HG03460 (cell line): ENCODE measurements around the gene ENTR1.

Experiments
- ATAC-seq: cut with Tn5 transposase; IDR thresholded peaks from one replicate; pipeline ENCODE4 v1.9.1; 2021; ENCODE audit not compliant: unreplicated experiment

ENTR1 gene

GRCh38 chr9:136398286-136398685 is 12.1 kb downstream of the ENTR1 start:
- no peak for ATAC-seq

- ATAC-seq: no peak
These were observed 12.8 kb downstream of the ENTR1 start for GRCh38 chr9:136397643-136398042.

- no peak for ATAC-seq
These were observed 14.2 kb downstream of the ENTR1 start for GRCh38 chr9:136396219-136396515.

DNA sequence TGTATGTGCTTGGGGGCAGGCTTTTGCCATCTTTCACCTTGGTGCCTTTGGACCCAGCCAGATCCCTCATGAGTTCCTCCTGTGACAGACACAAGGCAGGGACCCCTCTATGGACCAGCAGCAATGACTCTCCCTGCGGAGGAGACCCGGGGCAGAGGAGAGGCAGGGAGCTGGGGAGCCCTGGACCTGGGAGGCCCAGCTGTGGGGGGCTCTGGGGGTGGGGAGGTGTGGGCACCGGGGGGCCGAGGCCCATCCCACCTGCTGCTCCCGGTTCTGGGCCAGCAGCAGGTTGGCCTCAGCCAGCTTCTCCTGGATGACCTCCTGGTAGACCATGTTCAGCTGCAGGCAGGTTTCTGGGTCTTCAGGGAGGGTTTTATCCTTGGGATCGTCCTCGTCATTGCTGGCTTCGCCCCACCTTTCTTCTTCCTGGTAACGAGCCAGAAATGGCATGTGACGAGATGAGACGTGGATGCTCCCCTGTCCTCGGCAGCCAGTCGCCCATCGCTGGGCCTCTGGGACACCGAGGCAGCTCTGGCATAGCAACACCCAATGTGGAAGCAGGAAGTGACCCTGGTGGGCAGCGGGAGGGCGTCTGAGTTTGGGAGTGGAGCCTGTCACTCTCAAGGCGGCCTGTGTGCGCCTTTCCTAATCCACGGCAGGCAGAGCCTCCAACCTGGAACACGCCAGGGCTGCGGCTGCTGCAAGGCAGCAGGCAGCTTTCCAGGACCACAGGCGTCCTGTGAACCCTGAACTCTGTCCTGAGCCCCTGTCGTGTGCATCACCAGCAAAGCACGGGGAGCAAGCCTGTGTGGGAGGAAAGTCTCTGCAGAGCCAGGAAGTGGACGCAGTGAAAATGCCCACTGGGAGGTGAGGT is 14.8 kb downstream of the ENTR1 start:
- no peak for ATAC-seq

- no peak for ATAC-seq
These were observed 15.4 kb downstream of the ENTR1 start for GRCh38 chr9:136395020-136395340.

DNA sequence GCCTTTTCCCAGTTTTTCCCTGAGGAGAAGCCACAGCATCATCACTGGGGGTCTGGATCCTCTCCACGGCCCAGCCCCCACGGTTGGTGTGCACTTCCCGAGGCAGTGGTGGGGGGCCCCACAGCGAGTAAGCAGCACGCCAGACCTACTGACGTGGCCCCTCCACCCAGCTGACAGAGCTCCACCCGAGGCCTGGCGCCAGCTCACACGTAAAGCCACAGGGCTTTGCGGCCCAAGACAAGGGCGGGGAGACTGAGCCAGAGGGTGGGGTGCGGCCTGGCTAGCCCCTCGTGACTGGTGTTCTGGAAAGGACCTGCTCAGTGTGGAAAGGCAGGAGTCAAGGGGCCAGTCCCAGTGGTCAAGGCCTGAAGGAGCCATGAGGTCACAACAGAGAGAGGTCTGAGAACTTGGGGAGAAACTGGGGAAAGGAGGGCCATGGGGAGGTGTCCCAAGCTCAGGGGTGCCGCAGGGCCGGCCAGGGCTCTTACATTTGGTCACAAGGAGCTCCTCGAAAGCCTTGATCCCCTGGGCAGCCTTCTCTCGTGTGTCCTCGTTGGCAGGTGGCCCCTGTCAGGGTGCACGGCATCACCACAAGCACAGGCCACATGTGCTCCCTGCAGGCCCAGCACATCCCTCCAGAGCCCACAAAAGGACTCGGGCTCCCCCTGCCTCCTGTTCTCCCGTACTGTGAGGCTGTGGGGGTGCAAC is 15.9 kb downstream of the ENTR1 start:
- no peak for ATAC-seq

DNA sequence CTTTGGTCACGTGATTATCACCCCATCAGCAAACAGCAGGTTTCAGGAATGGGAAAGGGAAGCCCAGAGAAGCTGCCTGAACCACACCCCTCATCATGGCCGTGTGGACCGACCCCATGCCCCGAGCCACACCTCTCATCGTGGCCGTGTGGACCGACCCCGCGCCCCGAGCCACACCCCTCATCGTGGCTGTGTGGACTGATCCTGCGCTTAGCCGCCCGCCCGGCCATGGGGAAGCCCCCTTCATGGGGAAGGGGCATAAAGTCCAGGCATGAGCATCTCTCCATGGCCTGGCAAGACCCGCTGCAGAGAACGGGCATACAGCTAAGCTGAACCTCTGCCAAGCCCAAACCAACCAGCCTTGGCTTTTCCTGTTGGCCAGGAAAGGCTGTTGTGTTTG is 16.9 kb downstream of the ENTR1 start:
- no peak for ATAC-seq

DNA sequence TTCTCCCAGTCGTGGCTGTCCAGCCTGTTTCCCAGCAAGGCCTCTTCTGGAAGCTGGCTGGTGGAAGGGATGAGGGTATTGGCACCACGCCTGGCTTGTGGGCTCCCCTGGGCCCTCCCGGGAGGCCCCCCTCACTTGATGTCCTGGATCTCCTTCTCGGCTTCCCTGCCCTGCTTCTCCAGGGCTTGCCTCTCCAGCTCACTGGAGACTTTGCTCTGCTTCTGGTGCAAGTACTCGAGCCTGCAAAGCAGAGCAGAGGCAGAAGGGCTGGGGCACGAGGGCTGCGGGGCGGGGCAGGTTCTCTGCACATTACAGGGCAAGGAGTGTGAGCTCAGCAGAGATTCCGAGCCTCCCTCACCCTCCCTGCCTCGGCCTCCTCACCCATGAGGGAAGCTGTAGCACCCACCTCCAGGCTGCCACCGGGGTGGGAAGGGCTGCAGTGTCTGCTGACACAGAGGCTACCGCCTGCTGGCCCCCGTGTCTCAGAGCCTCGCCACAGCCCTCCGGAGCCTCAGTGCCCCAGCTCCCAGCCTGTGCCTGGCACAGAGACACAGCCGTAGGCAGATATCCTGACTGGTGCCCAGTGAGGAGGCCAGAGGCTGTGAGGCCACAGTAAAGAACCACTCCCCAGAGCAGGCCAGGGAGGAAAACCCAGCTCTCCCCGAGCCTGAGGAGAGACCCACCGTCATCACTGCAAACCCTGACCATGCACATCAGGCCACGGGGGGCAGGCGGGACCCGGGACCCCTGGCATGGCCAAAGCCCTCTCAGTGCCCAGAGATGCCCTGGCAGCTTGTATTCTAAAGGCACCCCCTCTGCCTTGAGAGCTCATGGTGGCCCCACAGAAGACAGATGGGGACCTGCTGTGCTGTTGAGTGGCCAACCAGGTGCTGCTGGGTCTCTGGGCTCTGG is 17.6 kb downstream of the ENTR1 start:
- ATAC-seq: no peak

- ATAC-seq: no peak
These were observed 18.5 kb downstream of the ENTR1 start for GRCh38 chr9:136391737-136392537.

GRCh38 chr9:136389396-136389795 is 21.0 kb downstream of the ENTR1 start:
- ATAC-seq: no peak

DNA sequence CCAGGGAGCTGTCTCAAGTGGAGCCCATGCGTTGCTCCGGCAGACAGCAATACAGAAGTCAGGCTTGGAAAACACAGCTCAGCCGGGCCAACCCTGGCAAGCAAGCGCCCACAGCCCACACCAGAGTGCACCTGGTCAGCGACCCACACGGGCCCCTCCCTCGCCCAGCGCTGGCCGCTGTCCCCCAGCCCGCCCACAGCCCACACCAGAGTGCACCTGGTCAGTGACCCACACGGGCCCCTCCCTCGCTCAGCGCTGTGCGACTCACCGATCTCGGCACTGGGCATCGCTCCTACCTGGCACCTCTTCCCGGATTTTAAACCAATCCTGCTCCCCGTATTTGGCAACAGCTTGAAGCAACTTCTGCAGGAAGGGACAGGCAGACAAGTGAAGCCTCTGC is 23.2 kb downstream of the ENTR1 start:
- ATAC-seq: no peak

DNA sequence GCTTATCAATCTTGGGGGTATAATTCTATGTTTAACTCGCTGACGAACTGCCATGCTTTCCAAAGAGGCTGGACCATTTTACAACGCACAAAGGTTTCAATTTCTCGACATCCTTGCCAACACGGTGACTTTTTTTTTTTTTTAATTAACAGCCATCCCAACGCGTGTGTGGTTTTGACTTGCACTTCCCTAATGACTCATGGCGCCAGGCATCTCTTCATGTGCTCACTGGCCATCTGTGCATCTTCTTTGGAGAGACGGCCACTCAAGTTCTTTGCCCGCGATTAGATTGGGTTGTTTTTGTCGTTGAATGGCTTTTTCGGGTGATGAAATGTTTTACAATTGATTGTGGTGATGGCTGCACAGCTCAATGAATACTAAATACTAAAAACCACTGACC is 24.4 kb downstream of the ENTR1 start:
- no peak for ATAC-seq

DNA sequence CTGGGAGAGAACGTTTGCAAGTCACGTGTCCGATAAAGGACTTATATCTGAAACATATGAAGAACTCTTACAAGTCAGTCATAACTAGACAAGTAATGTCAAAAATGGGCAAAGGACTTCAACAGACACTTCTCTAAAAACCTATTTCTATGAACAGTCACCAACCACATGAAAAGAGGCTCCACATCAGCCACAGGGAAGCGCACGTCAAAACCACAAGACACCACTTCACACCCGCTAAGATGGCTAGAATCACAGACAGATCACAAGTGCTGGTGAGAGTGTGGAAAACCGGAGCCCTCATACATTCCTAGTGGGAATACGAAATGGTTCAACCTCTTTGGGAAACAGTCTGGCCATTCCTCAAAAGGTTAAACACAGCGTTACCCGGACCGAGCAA is 25.4 kb downstream of the ENTR1 start:
- no peak for ATAC-seq

- ATAC-seq: no peak
These were observed 27.0 kb downstream of the ENTR1 start for GRCh38 chr9:136383436-136383835.

GRCh38 chr9:136381966-136382513 is 28.4 kb downstream of the ENTR1 start:
- no peak for ATAC-seq

DNA sequence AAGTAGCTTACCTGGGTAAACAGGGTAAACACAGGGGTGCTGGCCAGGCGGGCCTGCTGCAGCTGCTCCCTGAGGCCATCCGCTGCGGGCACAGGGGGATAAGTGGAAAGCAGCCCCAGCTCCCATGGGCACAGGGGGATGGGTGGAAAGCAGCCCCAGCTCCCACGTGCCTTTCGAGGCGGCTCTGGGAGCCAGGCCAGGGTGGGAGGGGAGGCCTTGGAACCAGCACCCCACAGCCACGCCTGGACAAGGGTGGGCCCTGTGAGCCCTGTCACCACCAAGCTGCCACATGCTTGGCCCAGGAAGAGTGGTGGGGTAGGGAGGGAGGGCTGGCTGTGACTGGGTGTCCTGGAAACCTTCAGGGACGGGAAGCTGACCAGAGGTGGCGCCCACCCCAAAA is 29.1 kb downstream of the ENTR1 start:
- ATAC-seq: no peak

GRCh38 chr9:136380381-136380780 is 30.0 kb downstream of the ENTR1 start:
- ATAC-seq: no peak

- no peak for ATAC-seq
These were observed 30.5 kb downstream of the ENTR1 start for GRCh38 chr9:136379891-136380290.

GRCh38 chr9:136379401-136379800 is 31.0 kb downstream of the ENTR1 start:
- ATAC-seq: no peak

- ATAC-seq: no peak
These were observed 31.5 kb downstream of the ENTR1 start for GRCh38 chr9:136379003-136379287.
